Smooth muscle cell (in vitro differentiated cells): Measurements from ENCODE around the gene MAP4K4. TPM values are rescaled to one million over a fixed set of nuclear protein-coding genes. Genes with fewer than 3 reads are reported as not detected.

Experiments
- DNase-seq: peaks from one replicate; lab custom pipeline; 2025; ENCODE audit not compliant: unreplicated experiment; lab: John Stamatoyannopoulos, UW
- H2AFZ ChIP-seq: fragments of 200-600 bp; sonication (generic); 2 replicates; pipeline ENCODE4 v1.6.0; 2016; ENCODE audit warnings: antibody characterized with exemption, low read depth, mild to moderate bottlenecking
- H3F3A ChIP-seq: fragments of 200-600 bp; sonication (generic); 2 replicates; pipeline ENCODE4 v1.6.0; 2017; ENCODE audit warnings: antibody characterized with exemption, low read depth
- H3K27ac ChIP-seq: fragments of 200-600 bp; sonication (generic); 2 replicates; pipeline ENCODE4 v1.5.1; 2016; ENCODE audit warnings: low read depth, mild to moderate bottlenecking
- H3K27me3 ChIP-seq: fragments of 200-600 bp; sonication (generic); 2 replicates; pipeline ENCODE4 v1.6.1; 2016; ENCODE audit warnings: low read depth, mild to moderate bottlenecking
- H3K36me3 ChIP-seq: fragments of 200-600 bp; sonication (generic); 2 replicates; pipeline ENCODE4 v1.5.1; 2016; ENCODE audit warnings: low read depth
- H3K4me1 ChIP-seq: fragments of 200-600 bp; sonication (generic); 2 replicates; pipeline ENCODE4 v1.5.1; 2016; ENCODE audit warnings: low read depth
- H3K4me2 ChIP-seq: fragments of 200-600 bp; sonication (generic); 2 replicates; pipeline ENCODE4 v1.6.0; 2016; ENCODE audit warnings: mild to moderate bottlenecking
- H3K4me3 ChIP-seq: fragments of 200-600 bp; sonication (generic); 2 replicates; pipeline ENCODE4 v1.5.1; 2016; ENCODE audit warnings: mild to moderate bottlenecking
- H3K79me2 ChIP-seq: fragments of 200-600 bp; sonication (generic); 2 replicates; pipeline ENCODE4 v1.6.0; 2016; ENCODE audit warnings: low read depth, mild to moderate bottlenecking
- H3K9ac ChIP-seq: fragments of 200-600 bp; sonication (generic); 2 replicates; pipeline ENCODE4 v1.6.0; 2016; ENCODE audit warnings: low read depth
- H3K9me3 ChIP-seq: fragments of 200-600 bp; sonication (generic); replicated peaks from 2 replicates; pipeline ENCODE4 v1.5.1; 2016; ENCODE audit warnings: low read depth
- H4K20me1 ChIP-seq: fragments of 200-600 bp; sonication (generic); 2 replicates; pipeline ENCODE4 v1.6.0; 2016; ENCODE audit warnings: low read depth
- WGBS: methylation state at CpG from one replicate; pipeline ENCODE4 v1.1.7; 2016; ENCODE audit warnings: low lambda C conversion rate; 5-methylcytosine and 5-hydroxymethylcytosine counted together
- polyA plus RNA-seq: library from polyadenylated mRNA; unstranded; fragments of >200 nt; fragmentation: Nextera tagmentation; extraction: Ambion mirVana; gene quantifications from 2 replicates; pipeline ENCODE4 v1.2.1, GENCODE V29; 2016
- total RNA-seq: library from RNA; depleted of rRNA; stranded (reverse); fragments of >200 nt; gene quantifications from 2 replicates; pipeline ENCODE4 v1.2.3, GENCODE V29; 2014
- TF ChIP-seq, protein P1 (sequence below): fragments of 200-600 bp; sonication (generic); IDR thresholded peaks from 2 replicates; pipeline ENCODE4 v1.5.1; 2017; ENCODE audit warnings: borderline replicate concordance, mild to moderate bottlenecking, antibody characterized with exemption; ENCODE audit not compliant: insufficient read depth, poor library complexity, severe bottlenecking

MAP4K4 gene
- total and polyA plus RNA-seq, 2 experiments from 2014 or later = 68.9 to 107 TPM

DNA sequence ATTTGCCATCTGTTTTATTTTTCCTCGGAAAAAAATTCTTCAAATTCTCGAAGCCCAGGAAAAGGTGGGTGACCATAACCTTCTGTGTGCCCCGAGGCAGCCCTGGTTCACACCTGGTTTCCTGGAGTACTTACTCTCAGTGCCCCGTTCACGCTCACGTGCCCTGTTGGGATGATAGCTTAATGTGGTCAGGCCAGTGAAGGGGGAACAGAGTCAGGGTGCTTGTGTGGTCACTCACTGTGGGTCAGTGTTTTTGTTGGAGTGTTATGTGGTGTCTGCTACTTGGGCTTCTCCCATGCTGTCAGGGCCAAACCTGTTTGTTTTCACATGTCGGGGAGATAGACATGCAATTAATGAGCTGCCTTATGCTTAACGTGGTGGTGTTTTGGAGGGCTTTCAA is 78.1 kb downstream of the MAP4K4 start:
- TF ChIP-seq, protein P1, sequence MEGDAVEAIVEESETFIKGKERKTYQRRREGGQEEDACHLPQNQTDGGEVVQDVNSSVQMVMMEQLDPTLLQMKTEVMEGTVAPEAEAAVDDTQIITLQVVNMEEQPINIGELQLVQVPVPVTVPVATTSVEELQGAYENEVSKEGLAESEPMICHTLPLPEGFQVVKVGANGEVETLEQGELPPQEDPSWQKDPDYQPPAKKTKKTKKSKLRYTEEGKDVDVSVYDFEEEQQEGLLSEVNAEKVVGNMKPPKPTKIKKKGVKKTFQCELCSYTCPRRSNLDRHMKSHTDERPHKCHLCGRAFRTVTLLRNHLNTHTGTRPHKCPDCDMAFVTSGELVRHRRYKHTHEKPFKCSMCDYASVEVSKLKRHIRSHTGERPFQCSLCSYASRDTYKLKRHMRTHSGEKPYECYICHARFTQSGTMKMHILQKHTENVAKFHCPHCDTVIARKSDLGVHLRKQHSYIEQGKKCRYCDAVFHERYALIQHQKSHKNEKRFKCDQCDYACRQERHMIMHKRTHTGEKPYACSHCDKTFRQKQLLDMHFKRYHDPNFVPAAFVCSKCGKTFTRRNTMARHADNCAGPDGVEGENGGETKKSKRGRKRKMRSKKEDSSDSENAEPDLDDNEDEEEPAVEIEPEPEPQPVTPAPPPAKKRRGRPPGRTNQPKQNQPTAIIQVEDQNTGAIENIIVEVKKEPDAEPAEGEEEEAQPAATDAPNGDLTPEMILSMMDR = no peak
- H3K27me3 ChIP-seq = no peaks in the 10 kb centered on the region
- no peaks in the 10 kb centered on the region for H3K36me3 ChIP-seq
- 78% methylated on average over 8 of the region's 8 CpGs for WGBS
- peaks cover 4% of the 10 kb centered on the region for H3F3A ChIP-seq
- H3K4me1 ChIP-seq = peaks cover 49% of the 10 kb centered on the region
- no peak overlapping the region for H3K9ac ChIP-seq
- no peak overlapping the region for H2AFZ ChIP-seq
- H4K20me1 ChIP-seq = peaks cover 100% of the 10 kb centered on the region
- no peak overlapping the region for H3K4me3 ChIP-seq
- no peak for DNase-seq
- no peak overlapping the region for H3K27ac ChIP-seq
- H3K4me2 ChIP-seq = no peak overlapping the region
- no peaks in the 10 kb centered on the region for H3K9me3 ChIP-seq
- peaks cover 100% of the 10 kb centered on the region for H3K79me2 ChIP-seq

DNA sequence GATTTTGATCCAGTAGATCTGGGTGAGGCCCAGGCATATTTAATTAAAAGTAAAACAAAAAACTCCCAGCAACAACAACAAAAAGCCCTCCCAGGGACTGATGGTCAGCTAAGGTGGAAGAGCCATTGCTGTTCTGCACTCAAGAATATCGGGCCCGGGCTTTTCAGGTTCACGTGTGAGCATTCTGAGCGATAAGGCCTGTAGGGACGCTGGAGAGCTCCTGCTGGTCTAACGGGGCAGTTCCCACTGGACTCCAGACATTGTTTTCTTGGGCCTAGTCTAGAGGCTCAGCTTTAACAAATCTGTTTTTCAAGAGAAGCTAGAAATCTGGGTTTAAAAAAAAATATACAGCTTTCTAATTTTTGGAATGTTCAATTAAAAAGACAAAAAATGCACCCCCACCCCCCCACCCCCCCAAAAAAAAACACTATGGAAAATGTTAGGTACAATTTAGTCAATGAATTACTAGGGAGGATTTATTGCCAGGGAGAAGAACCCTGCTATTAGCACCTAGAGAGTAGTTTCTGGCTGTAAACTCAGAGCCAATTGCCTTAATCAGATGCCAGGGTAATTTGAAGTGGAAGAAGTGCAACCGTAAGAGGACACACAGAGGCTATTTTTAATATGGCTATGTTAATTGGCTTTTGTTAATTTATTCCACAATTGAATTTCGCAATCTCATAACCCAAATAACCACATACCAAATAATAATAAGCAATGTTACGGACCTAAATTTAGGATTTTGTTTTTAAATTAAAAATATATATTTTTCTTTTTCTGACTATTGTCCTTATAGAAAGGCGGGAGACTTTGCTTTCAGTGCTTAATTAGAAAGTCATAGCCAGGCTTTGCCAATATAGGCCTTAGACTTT is 78.9 kb downstream of the MAP4K4 start:
- H3K27ac ChIP-seq = no peak overlapping the region
- no peak overlapping the region for H3K4me2 ChIP-seq
- H3K36me3 ChIP-seq = no peaks in the 10 kb centered on the region
- peaks cover 100% of the 10 kb centered on the region for H3K79me2 ChIP-seq
- peaks cover 50% of the 10 kb centered on the region for H3K4me1 ChIP-seq
- no peak overlapping the region for H2AFZ ChIP-seq
- DNase-seq = no peak
- no peak overlapping the region for H3K4me3 ChIP-seq
- H3K9me3 ChIP-seq = no peaks in the 10 kb centered on the region
- no peak overlapping the region for H3K9ac ChIP-seq
- WGBS = 71% methylated on average over 10 of the region's 10 CpGs
- H3F3A ChIP-seq = peaks cover 4% of the 10 kb centered on the region
- peaks cover 100% of the 10 kb centered on the region for H4K20me1 ChIP-seq
- TF ChIP-seq, protein P1 = peak; percentile 15
- no peaks in the 10 kb centered on the region for H3K27me3 ChIP-seq

DNA sequence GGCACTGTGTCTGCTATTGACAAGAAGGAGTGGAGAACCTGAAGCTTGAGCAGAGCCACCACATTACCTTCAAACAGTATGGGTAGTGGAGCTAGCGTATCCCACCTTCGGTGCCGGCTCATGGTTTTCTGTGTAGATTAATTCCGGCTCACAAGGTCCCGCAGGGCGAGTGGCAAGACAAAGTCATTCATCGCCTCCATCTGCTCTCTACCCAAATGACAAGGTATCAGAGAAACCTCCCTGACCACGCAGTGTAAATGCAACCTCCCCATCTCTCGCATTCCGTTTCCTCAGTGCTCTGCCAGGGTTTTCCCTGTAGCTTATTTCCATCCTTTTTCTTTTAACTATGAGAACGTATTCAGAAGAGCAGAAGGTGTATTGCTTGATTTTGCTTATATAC is 79.8 kb downstream of the MAP4K4 start:
- Histone ChIP-seq H3F3A (peaks cover 4% of the 10 kb centered on the region), H3K4me1 (peaks cover 48% of the 10 kb centered on the region), H3K27me3 (no peaks in the 10 kb centered on the region), H3K4me3 (no peak overlapping the region), H3K4me2 (no peak overlapping the region), H2AFZ (no peak overlapping the region), H3K79me2 (peaks cover 100% of the 10 kb centered on the region), H3K27ac (no peak overlapping the region), H3K9ac (no peak overlapping the region), H4K20me1 (peaks cover 100% of the 10 kb centered on the region), H3K9me3 (no peaks in the 10 kb centered on the region), H3K36me3 (no peaks in the 10 kb centered on the region)
- 97% methylated on average over 11 of the region's 11 CpGs for WGBS
- TF ChIP-seq, protein P1 = no peak
- no peak for DNase-seq
